HG03460 (cell line): Measurements from ENCODE around the gene GYPC.

Experiments
- ATAC-seq: cut with Tn5 transposase; IDR thresholded peaks from one replicate; pipeline ENCODE4 v1.9.1; 2021; ENCODE audit not compliant: unreplicated experiment

GYPC gene

GRCh38 chr2:126649101-126649500, 6.9 kb upstream of the GYPC start:
- no peak for ATAC-seq

- ATAC-seq: no peak
Measured at GRCh38 chr2:126650994-126651393, 5.0 kb upstream of the GYPC start.

- no peak for ATAC-seq
Measured at GRCh38 chr2:126652323-126652891, 3.6 kb upstream of the GYPC start.

- ATAC-seq: no peak
Measured at GRCh38 chr2:126653109-126653508, 2.8 kb upstream of the GYPC start.

GRCh38 chr2:126653761-126654160, 2.2 kb upstream of the GYPC start:
- no peak for ATAC-seq

GRCh38 chr2:126655051-126655450, 907 bp upstream of the GYPC start:
- no peak for ATAC-seq

- ATAC-seq: peak; percentile 17
Measured at GRCh38 chr2:126656431-126657147, 631 bp downstream of the GYPC start.

GRCh38 chr2:126657148-126657635, 1.2 kb downstream of the GYPC start:
- ATAC-seq: peak; percentile 1

GRCh38 chr2:126657636-126658318, 1.8 kb downstream of the GYPC start:
- peak; percentile 70 for ATAC-seq

- peak; percentile 2 for ATAC-seq
Measured at GRCh38 chr2:126658319-126658904, 2.5 kb downstream of the GYPC start.

GRCh38 chr2:126658905-126659561, 3.1 kb downstream of the GYPC start:
- ATAC-seq: peak; percentile 43

- ATAC-seq: no peak
Measured at GRCh38 chr2:126659562-126660467, 3.9 kb downstream of the GYPC start.

- ATAC-seq: no peak
Measured at GRCh38 chr2:126660971-126661370, 5.0 kb downstream of the GYPC start.

- ATAC-seq: no peak
Measured at GRCh38 chr2:126661702-126662500, 5.9 kb downstream of the GYPC start.

GRCh38 chr2:126662621-126663020, 6.7 kb downstream of the GYPC start:
- ATAC-seq: no peak

GRCh38 chr2:126663184-126663963, 7.4 kb downstream of the GYPC start:
- no peak for ATAC-seq

GRCh38 chr2:126664234-126664633, 8.3 kb downstream of the GYPC start:
- ATAC-seq: peak; percentile 80

- peak; percentile 35 for ATAC-seq
Measured at GRCh38 chr2:126664639-126665038, 8.7 kb downstream of the GYPC start.

GRCh38 chr2:126665483-126665882, 9.5 kb downstream of the GYPC start:
- no peak for ATAC-seq
